HepG2 (cell line): Measurements from ENCODE around the gene CD209. TPM values are rescaled to one million over a fixed set of nuclear protein-coding genes. Genes with fewer than 3 reads are reported as not detected.

ENCODE experiments used
- ATAC-seq: fragments of 200-7000 bp; cut with Tn5 transposase; 3 replicates; pipeline ENCODE4 v1.9.1; 2020; ENCODE audit warnings: mild to moderate bottlenecking, moderate library complexity
- BruUV-seq: library from RNA; stranded (reverse); fragments of 400-500 nt; replicated peaks from 2 replicates; lab custom pipeline; 2021; lab: Mats Ljungman, UMichigan
- CTCF ChIA-PET: fragments of 300-600 bp; formaldehyde crosslinking; extraction: SDS; loops from one replicate; lab custom pipeline; 2021; ENCODE audit warnings: low total read pairs, inconsistent platforms, low intra/inter-chr PET ratio; lab: Yijun Ruan, JAX
- POLR2A ChIA-PET: fragments of 350-600 bp; sonication (Branson Sonifier 250); formaldehyde crosslinking; loops from one replicate; lab custom pipeline; 2020; ENCODE audit warnings: antibody characterized with exemption, inconsistent platforms; lab: Yijun Ruan, JAX
- DNase-seq: peaks from one replicate; pipeline ENCODE4 v3.0.0-alpha.2; 2015; ENCODE audit warnings: low spot score
- FAIRE-seq: peaks from 3 replicates; lab custom pipeline; 2011; peaks lifted over from hg19 to GRCh38; lab: Jason Lieb, UNC
- H2AFZ ChIP-seq: one replicate; pipeline ENCODE4 v1.6.1; 2011; ENCODE audit warnings: low read length, inconsistent platforms
- H3K27ac ChIP-seq: fragments of 300-600 bp; 3 replicates; pipeline ENCODE4 v1.8.0; 2011; ENCODE audit warnings: mixed run types, mild to moderate bottlenecking, mixed read lengths, low read length, inconsistent platforms; ENCODE audit not compliant: insufficient read depth; ENCODE audit errors: extremely low read length
- H3K27me3 ChIP-seq, 2 experiments: fragments of 200-600 bp in 1 of 2; 2 replicates in 1 of 2; 3 replicates in 1 of 2; pipeline versions ENCODE4 v1.6.0 to v1.8.0; 2011; ENCODE audit warnings: low read length in 2 of 2, mild to moderate bottlenecking in 2 of 2, moderate library complexity in 2 of 2, inconsistent platforms in 1 of 2; ENCODE audit not compliant: insufficient read depth in 2 of 2, control insufficient read depth in 1 of 2
- H3K36me3 ChIP-seq, 2 experiments: fragments of 200-600 bp in 1 of 2; replicated peaks in 1 of 2; 2 replicates in 1 of 2; 3 replicates in 1 of 2; pipeline versions ENCODE4 v1.5.1 to v1.8.0; 2011; ENCODE audit warnings: low read length in 2 of 2, inconsistent platforms in 1 of 2; ENCODE audit not compliant: insufficient read depth in 2 of 2, control insufficient read depth in 1 of 2
- H3K4me1 ChIP-seq: 2 replicates; pipeline ENCODE4 v1.5.1; 2012; ENCODE audit warnings: low read length, inconsistent platforms; ENCODE audit not compliant: insufficient read depth
- H3K4me2 ChIP-seq: 2 replicates; pipeline ENCODE4 v1.6.0; 2011; ENCODE audit warnings: low read depth, low read length, inconsistent platforms
- H3K4me3 ChIP-seq, 3 experiments: fragments of 200-600 bp in 1 of 3; sonication (generic), shearing (Covaris generic) in 1 of 3; replicated peaks in 1 of 3; 2 replicates each; pipeline ENCODE4 v1.5.1; 2011 to 2016; ENCODE audit warnings: low read length in 3 of 3, inconsistent platforms in 2 of 3, low read depth in 2 of 3, mild to moderate bottlenecking in 2 of 3, control low read depth in 1 of 3, mixed read lengths in 1 of 3; ENCODE audit not compliant: insufficient read depth in 1 of 3
- H3K79me2 ChIP-seq: one replicate; pipeline ENCODE4 v1.6.1; 2011; ENCODE audit warnings: low read length, inconsistent platforms; ENCODE audit not compliant: insufficient read depth
- H3K9ac ChIP-seq: 2 replicates; pipeline ENCODE4 v1.6.0; 2011; ENCODE audit warnings: mild to moderate bottlenecking, low read depth, low read length, inconsistent platforms; ENCODE audit not compliant: insufficient read depth
- H3K9me3 ChIP-seq: 2 replicates; pipeline ENCODE4 v1.5.1; 2012; ENCODE audit warnings: mild to moderate bottlenecking, low read length
- H4K20me1 ChIP-seq: 2 replicates; pipeline ENCODE4 v1.6.0; 2011; ENCODE audit warnings: inconsistent platforms, mild to moderate bottlenecking, low read length, moderate library complexity; ENCODE audit not compliant: insufficient read depth
- ARHGAP35 ChIP-seq: sonication (generic); formaldehyde crosslinking; IDR thresholded peaks from 2 replicates; pipeline ENCODE4 v1.9.0; 2022; ENCODE audit warnings: mild to moderate bottlenecking, inconsistent platforms, moderate library complexity, missing genetic modification reagents, borderline replicate concordance
- KLF13 ChIP-seq: sonication (generic); formaldehyde crosslinking; IDR thresholded peaks from 2 replicates; pipeline ENCODE4 v1.4.0; 2020; ENCODE audit warnings: mild to moderate bottlenecking, missing genetic modification reagents
- SOX13 ChIP-seq, 3 experiments: fragments of 450-650 bp in 1 of 3; sonication (generic) in 1 of 3; formaldehyde crosslinking in 1 of 3; IDR thresholded peaks in 2 of 3; conservative IDR thresholded peaks in 1 of 3; 2 replicates each; pipeline versions ENCODE4 v1.5.0 to v1.6.1; 2016 to 2020; ENCODE audit warnings: antibody characterized with exemption in 1 of 3, mild to moderate bottlenecking in 1 of 3, missing compliant biosample characterization in 1 of 3, missing genetic modification reagents in 1 of 3, moderate library complexity in 1 of 3
- ZNF547 ChIP-seq: sonication (generic); formaldehyde crosslinking; IDR thresholded peaks from 2 replicates; pipeline ENCODE4 v1.5.1; 2020; ENCODE audit warnings: mild to moderate bottlenecking, missing genetic modification reagents
- ZNF629 ChIP-seq: sonication (generic); formaldehyde crosslinking; conservative IDR thresholded peaks from 2 replicates; pipeline ENCODE4 v1.5.0; 2020; ENCODE audit warnings: missing genetic modification reagents
- ZNF678 ChIP-seq: sonication (generic); formaldehyde crosslinking; IDR thresholded peaks from 2 replicates; pipeline ENCODE4 v1.4.0; 2020; ENCODE audit warnings: mild to moderate bottlenecking, missing genetic modification reagents
- WGBS: methylation state at CpG from one replicate; pipeline ENCODE4 v1.1.6; 2017; ENCODE audit warnings: low lambda C conversion rate; 5-methylcytosine and 5-hydroxymethylcytosine counted together
- in situ Hi-C: cut with HindIII; loops from 2 replicates; pipeline ENCODE4 v1.10.0; 2017; ENCODE audit warnings: low pct_unique_long_range_greater_than_20kb; ENCODE audit not compliant: extremely low pct_ligation_motif_present
- intact Hi-C: fragments of 100-400 bp; cut with micrococcal nuclease; formaldehyde crosslinking; loops from one replicate; pipeline ENCODE4 v1.10.0; 2022; ENCODE audit not compliant: unreplicated experiment
- polyA plus RNA-seq, 8 experiments: library from polyadenylated mRNA; depleted of rRNA in 3 of 8; stranded (reverse) in 7 of 8; unstranded in 1 of 8; fragments of >200 nt; fragmentation: Illumina TruSeq in 4 of 8; extraction: Trizol in 4 of 8; gene quantifications; 2 replicates each; pipeline versions ENCODE4 v1.2.1 to v1.2.3, GENCODE V29; 2011 to 2016; ENCODE audit warnings: low read depth in 4 of 8, missing spikeins in 1 of 8, mixed read lengths in 1 of 8; ENCODE audit not compliant: insufficient read depth in 1 of 8
- total RNA-seq, 5 experiments: library from RNA; depleted of rRNA; stranded (reverse); fragments of >200 nt; fragmentation: Illumina TruSeq; extraction: Trizol; gene quantifications; 2 replicates each; pipeline ENCODE4 v1.2.3, GENCODE V29; 2016; ENCODE audit warnings: low read depth in 1 of 5
- TF ChIP-seq, protein P1 (sequence below): sonication (generic); formaldehyde crosslinking; IDR thresholded peaks from 2 replicates; pipeline ENCODE4 v1.5.1; 2020; ENCODE audit warnings: mild to moderate bottlenecking, missing genetic modification reagents, moderate library complexity
- TF ChIP-seq, protein P2 (sequence below): sonication (generic); formaldehyde crosslinking; IDR thresholded peaks from 2 replicates; pipeline ENCODE4 v1.4.0; 2020; ENCODE audit warnings: low read depth, missing genetic modification reagents
- TF ChIP-seq, protein P3 (sequence below): sonication (generic); formaldehyde crosslinking; IDR thresholded peaks from 2 replicates; pipeline ENCODE4 v1.5.0; 2020; ENCODE audit warnings: mild to moderate bottlenecking, low read depth, missing genetic modification reagents, borderline replicate concordance

CD209 gene
- total and polyA plus RNA-seq, 2 of the 13 experiments (the other 11 are each of a cell fraction or from before 2014, with no cell fraction given) = not detected

DNA sequence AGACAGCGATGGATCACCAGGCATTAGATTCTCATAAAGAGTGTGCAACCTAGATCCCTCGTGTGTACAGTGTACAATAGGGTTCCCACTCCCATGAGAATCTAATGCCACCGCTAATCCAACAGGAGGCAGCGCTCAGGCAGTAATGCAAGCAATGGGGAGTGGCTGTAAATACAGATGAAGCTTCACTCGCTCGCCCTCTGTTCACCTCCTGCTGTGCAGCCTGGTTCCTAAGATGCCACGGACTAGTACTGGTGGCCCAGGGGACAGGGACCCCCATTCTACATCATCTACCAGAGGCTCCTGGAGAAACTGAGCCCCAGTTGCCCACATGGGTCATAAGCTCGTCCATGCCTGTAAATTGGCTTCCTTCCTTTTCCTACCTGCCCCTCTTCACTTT is 23.7 kb upstream of the CD209 start:
- in situ Hi-C loops = no loop called here
- TF ChIP-seq, protein P1, sequence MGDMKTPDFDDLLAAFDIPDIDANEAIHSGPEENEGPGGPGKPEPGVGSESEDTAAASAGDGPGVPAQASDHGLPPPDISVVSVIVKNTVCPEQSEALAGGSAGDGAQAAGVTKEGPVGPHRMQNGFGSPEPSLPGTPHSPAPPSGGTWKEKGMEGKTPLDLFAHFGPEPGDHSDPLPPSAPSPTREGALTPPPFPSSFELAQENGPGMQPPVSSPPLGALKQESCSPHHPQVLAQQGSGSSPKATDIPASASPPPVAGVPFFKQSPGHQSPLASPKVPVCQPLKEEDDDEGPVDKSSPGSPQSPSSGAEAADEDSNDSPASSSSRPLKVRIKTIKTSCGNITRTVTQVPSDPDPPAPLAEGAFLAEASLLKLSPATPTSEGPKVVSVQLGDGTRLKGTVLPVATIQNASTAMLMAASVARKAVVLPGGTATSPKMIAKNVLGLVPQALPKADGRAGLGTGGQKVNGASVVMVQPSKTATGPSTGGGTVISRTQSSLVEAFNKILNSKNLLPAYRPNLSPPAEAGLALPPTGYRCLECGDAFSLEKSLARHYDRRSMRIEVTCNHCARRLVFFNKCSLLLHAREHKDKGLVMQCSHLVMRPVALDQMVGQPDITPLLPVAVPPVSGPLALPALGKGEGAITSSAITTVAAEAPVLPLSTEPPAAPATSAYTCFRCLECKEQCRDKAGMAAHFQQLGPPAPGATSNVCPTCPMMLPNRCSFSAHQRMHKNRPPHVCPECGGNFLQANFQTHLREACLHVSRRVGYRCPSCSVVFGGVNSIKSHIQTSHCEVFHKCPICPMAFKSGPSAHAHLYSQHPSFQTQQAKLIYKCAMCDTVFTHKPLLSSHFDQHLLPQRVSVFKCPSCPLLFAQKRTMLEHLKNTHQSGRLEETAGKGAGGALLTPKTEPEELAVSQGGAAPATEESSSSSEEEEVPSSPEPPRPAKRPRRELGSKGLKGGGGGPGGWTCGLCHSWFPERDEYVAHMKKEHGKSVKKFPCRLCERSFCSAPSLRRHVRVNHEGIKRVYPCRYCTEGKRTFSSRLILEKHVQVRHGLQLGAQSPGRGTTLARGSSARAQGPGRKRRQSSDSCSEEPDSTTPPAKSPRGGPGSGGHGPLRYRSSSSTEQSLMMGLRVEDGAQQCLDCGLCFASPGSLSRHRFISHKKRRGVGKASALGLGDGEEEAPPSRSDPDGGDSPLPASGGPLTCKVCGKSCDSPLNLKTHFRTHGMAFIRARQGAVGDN (CRISPR knock-in tag) = no peak
- TF ChIP-seq, all 625 proteins: peak for 0
- no peaks in the 10 kb centered on the region for H3K36me3 ChIP-seq
- no peak for DNase-seq
- H3K9me3 ChIP-seq = no peaks in the 10 kb centered on the region
- no peak overlapping the region for H3K4me2 ChIP-seq
- no peak overlapping the region for H3K9ac ChIP-seq
- no peak overlapping the region for H2AFZ ChIP-seq
- peaks cover 2 to 18% of the 10 kb centered on the region in 2 experiments; a peak in 2 of 5 replicates for H3K27me3 ChIP-seq
- no peaks in the 10 kb centered on the region for H4K20me1 ChIP-seq
- no peak for ATAC-seq
- WGBS = 43% methylated on average over 4 of the region's 8 CpGs
- BruUV-seq = no TSS peak
- H3K4me1 ChIP-seq = no peaks in the 10 kb centered on the region
- CTCF ChIA-PET = no interaction called here
- no peak for FAIRE-seq
- no peak overlapping the region for H3K27ac ChIP-seq
- intact Hi-C loops = no loop called here
- H3K4me3 ChIP-seq = no peak overlapping the region
- no peaks in the 10 kb centered on the region for H3K79me2 ChIP-seq
- POLR2A ChIA-PET = no interaction called here

DNA sequence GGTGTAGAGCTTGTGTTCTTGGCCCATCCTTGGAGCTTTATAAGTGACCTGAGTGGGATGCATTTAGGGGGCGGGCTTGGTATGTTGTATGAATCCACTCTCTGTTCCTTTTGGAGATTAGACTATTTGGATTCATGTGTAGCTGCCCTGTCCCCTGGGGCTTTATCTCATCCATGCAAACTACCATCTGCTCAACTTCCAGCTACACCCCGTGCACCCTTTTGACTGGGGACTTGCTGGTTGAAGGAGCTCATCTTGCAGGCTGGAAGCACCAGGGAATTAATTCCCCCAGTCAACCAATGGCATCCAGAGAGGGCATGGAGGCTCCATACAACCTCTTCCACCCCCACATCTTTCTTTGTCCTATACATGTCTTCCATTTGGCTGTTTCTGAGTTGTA is 21.8 kb upstream of the CD209 start:
- DNase-seq (no peak), ATAC-seq (no peak), FAIRE-seq (no peak)
- Histone ChIP-seq H3K9me3 (no peaks in the 10 kb centered on the region), H3K4me2 (no peak overlapping the region), H3K27me3 (peaks cover 2 to 10% of the 10 kb centered on the region in 2 experiments; a peak in 2 of 5 replicates), H3K27ac (no peak overlapping the region), H4K20me1 (no peaks in the 10 kb centered on the region), H3K36me3 (no peaks in the 10 kb centered on the region), H3K4me1 (no peaks in the 10 kb centered on the region), H3K9ac (no peak overlapping the region), H2AFZ (no peak overlapping the region), H3K79me2 (no peaks in the 10 kb centered on the region), H3K4me3 (no peak overlapping the region)
- intact Hi-C loops = no loop called here
- 0% methylated on average over 2 of the region's 2 CpGs for WGBS
- POLR2A ChIA-PET = no interaction called here
- CTCF ChIA-PET = no interaction called here
- in situ Hi-C loops = no loop called here
- BruUV-seq = no TSS peak
- TF ChIP-seq ZNF629 (CRISPR knock-in tag) = no peak
- TF ChIP-seq, protein P2, sequence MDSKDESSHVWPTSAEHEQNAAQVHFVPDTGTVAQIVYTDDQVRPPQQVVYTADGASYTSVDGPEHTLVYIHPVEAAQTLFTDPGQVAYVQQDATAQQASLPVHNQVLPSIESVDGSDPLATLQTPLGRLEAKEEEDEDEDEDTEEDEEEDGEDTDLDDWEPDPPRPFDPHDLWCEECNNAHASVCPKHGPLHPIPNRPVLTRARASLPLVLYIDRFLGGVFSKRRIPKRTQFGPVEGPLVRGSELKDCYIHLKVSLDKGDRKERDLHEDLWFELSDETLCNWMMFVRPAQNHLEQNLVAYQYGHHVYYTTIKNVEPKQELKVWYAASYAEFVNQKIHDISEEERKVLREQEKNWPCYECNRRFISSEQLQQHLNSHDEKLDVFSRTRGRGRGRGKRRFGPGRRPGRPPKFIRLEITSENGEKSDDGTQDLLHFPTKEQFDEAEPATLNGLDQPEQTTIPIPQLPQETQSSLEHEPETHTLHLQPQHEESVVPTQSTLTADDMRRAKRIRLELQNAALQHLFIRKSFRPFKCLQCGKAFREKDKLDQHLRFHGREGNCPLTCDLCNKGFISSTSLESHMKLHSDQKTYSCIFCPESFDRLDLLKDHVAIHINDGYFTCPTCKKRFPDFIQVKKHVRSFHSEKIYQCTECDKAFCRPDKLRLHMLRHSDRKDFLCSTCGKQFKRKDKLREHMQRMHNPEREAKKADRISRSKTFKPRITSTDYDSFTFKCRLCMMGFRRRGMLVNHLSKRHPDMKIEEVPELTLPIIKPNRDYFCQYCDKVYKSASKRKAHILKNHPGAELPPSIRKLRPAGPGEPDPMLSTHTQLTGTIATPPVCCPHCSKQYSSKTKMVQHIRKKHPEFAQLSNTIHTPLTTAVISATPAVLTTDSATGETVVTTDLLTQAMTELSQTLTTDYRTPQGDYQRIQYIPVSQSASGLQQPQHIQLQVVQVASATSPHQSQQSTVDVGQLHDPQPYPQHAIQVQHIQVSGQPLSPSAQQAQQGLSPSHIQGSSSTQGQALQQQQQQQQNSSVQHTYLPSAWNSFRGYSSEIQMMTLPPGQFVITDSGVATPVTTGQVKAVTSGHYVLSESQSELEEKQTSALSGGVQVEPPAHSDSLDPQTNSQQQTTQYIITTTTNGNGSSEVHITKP (CRISPR knock-in tag) = no peak
- TF ChIP-seq, protein P3, sequence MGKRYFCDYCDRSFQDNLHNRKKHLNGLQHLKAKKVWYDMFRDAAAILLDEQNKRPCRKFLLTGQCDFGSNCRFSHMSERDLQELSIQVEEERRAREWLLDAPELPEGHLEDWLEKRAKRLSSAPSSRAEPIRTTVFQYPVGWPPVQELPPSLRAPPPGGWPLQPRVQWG (CRISPR knock-in tag) = no peak
- TF ChIP-seq KLF13 = no peak
- TF ChIP-seq ZNF547 (CRISPR knock-in tag) = no peak
- TF ChIP-seq ZNF678 (CRISPR knock-in tag) = no peak
- no peak for TF ChIP-seq SOX13 (IDR thresholded peaks at IDR 0.05)
- no peak for TF ChIP-seq SOX13 (CRISPR knock-in tag; conservative IDR thresholded peaks at IDR 0.05 in 1 of 2, IDR thresholded peaks at IDR 0.05 in 1 of 2)
- TF ChIP-seq ARHGAP35 = no peak
